B cell (primary cell): ENCODE data around the gene CDKAL1. TPM values are rescaled to one million over a fixed set of nuclear protein-coding genes. Genes with fewer than 3 reads are reported as not detected.

Source experiments
- ATAC-seq: fragments of 200-7000 bp; cut with Tn5 transposase; one replicate; pipeline ENCODE4 v1.10.0; 2021; ENCODE audit warnings: low read depth, mild to moderate bottlenecking, moderate number of reproducible peaks, moderate library complexity
- CTCF ChIA-PET: fragments of 350-600 bp; sonication (Branson Sonifier 250); formaldehyde crosslinking; loops from one replicate; lab custom pipeline; 2021; ENCODE audit warnings: antibody characterized with exemption, inconsistent platforms; lab: Charles Lee
- POLR2A ChIA-PET: fragments of 350-600 bp; sonication (Branson Sonifier 250); formaldehyde crosslinking; loops from one replicate; lab custom pipeline; 2021; ENCODE audit warnings: antibody characterized with exemption; lab: Charles Lee
- DNase-seq: peaks from one replicate; pipeline ENCODE4 v3.0.0; 2013
- H2AFZ ChIP-seq: 2 replicates; pipeline ENCODE4 v1.6.1; 2012; ENCODE audit warnings: mild to moderate bottlenecking, low read depth, low read length; ENCODE audit not compliant: insufficient read depth, poor library complexity, severe bottlenecking
- H3K27ac ChIP-seq, 2 donors: 1 replicate in 1 of 2; 2 replicates in 1 of 2; pipeline ENCODE4 v1.5.1; 2012 to 2013; ENCODE audit warnings: low read length in 2 of 2, mild to moderate bottlenecking in 2 of 2, moderate library complexity in 1 of 2
- H3K27me3 ChIP-seq, 4 experiments: fragments of 200-600 bp in 1 of 4; sonication (generic) in 1 of 4; replicated peaks in 1 of 4; 1 replicate in 2 of 4; 2 replicates in 2 of 4; pipeline versions ENCODE4 v1.6.1 to v1.7.0; 2013 to 2016; ENCODE audit warnings: low read length in 3 of 4, mild to moderate bottlenecking in 2 of 4, mixed read lengths in 1 of 4, moderate library complexity in 1 of 4; ENCODE audit not compliant: insufficient read depth in 4 of 4, control insufficient read depth in 3 of 4; ENCODE audit errors: control extremely low read depth in 1 of 4
- H3K36me3 ChIP-seq, 2 experiments: replicated peaks in 1 of 2; 1 replicate in 1 of 2; 2 replicates in 1 of 2; pipeline versions ENCODE4 v1.6.1 to v1.7.1; 2013; ENCODE audit warnings: low read length in 1 of 2; ENCODE audit not compliant: insufficient read depth in 2 of 2, control insufficient read depth in 1 of 2; ENCODE audit errors: control extremely low read depth in 1 of 2, extremely low read depth in 1 of 2
- H3K4me1 ChIP-seq, 2 donors: fragments of 200-600 bp in 1 of 2; sonication (generic) in 1 of 2; 1 replicate in 1 of 2; 2 replicates in 1 of 2; pipeline versions ENCODE4 v1.5.1 to v1.6.1; 2013 to 2017; ENCODE audit warnings: low read length in 2 of 2; ENCODE audit not compliant: control insufficient read depth in 2 of 2, insufficient read depth in 2 of 2
- H3K4me2 ChIP-seq: replicated peaks from 2 replicates; pipeline ENCODE3; 2012; ENCODE audit warnings: mild to moderate bottlenecking, low read depth, low read length; ENCODE audit not compliant: poor library complexity, severe bottlenecking
- H3K4me3 ChIP-seq, 5 experiments: fragments of 200-600 bp in 1 of 5; sonication (generic) in 1 of 5; 1 replicate in 3 of 5; 2 replicates in 2 of 5; pipeline versions ENCODE4 v1.5.1 to v1.7.0; 2011 to 2016; ENCODE audit warnings: low read length in 4 of 5, mild to moderate bottlenecking in 4 of 5, low read depth in 2 of 5, control low read depth in 1 of 5, moderate library complexity in 1 of 5; ENCODE audit not compliant: insufficient read depth in 1 of 5; ENCODE audit errors: control extremely low read depth in 1 of 5, extremely low read depth in 1 of 5
- H3K79me2 ChIP-seq: fragments of 200-600 bp; sonication (generic); one replicate; pipeline ENCODE4 v1.6.0; 2016; ENCODE audit warnings: low read length; ENCODE audit not compliant: control insufficient read depth, insufficient read depth
- H3K9ac ChIP-seq: fragments of 200-600 bp; sonication (generic); 2 replicates; pipeline ENCODE4 v1.6.1; 2017; ENCODE audit warnings: mild to moderate bottlenecking, low read length, moderate library complexity
- H3K9me3 ChIP-seq, 3 donors: one replicate each; pipeline versions ENCODE4 v1.6.1 to v1.7.1; 2013; ENCODE audit warnings: low read length in 2 of 3; ENCODE audit not compliant: control insufficient read depth in 2 of 3, insufficient read depth in 1 of 3; ENCODE audit errors: control extremely low read depth in 1 of 3
- H4K20me1 ChIP-seq: 2 replicates; pipeline ENCODE4 v1.6.0; 2012; ENCODE audit warnings: mild to moderate bottlenecking, low read length; ENCODE audit not compliant: insufficient read depth, control insufficient read depth, poor library complexity, severe bottlenecking
- H3K27ac Mint-ChIP-seq: one replicate; pipeline ENCODE4 v1.8.0; 2021; ENCODE audit warnings: mixed read lengths
- H3K27me3 Mint-ChIP-seq: one replicate; pipeline ENCODE4 v1.8.0; 2021; ENCODE audit warnings: mixed read lengths
- H3K4me1 Mint-ChIP-seq: one replicate; pipeline ENCODE4 v1.8.0; 2021; ENCODE audit warnings: mixed read lengths
- H3K4me3 Mint-ChIP-seq: one replicate; pipeline ENCODE4 v1.8.0; 2021; ENCODE audit warnings: mixed read lengths
- H3K9me3 Mint-ChIP-seq: one replicate; pipeline ENCODE4 v1.8.0; 2022; ENCODE audit warnings: mixed read lengths; ENCODE audit not compliant: insufficient read depth
- EZH2 ChIP-seq: IDR thresholded peaks from 2 replicates; pipeline ENCODE4 v1.6.1; 2012; ENCODE audit warnings: borderline replicate concordance, low read depth, mild to moderate bottlenecking, moderate library complexity, low read length; ENCODE audit not compliant: insufficient read depth, poor library complexity, severe bottlenecking
- WGBS: methylation state at CpG from one replicate; pipeline ENCODE4 v1.1.5; 2013; ENCODE audit warnings: missing lambda C conversion rate; ENCODE audit not compliant: insufficient coverage; 5-methylcytosine and 5-hydroxymethylcytosine counted together
- intact Hi-C: fragments of 100-400 bp; cut with micrococcal nuclease; formaldehyde crosslinking; loops from one replicate; pipeline ENCODE4 v1.10.0; 2022
- polyA plus RNA-seq: library from polyadenylated mRNA; depleted of rRNA; stranded (reverse); fragments of >200 nt; gene quantifications from 2 replicates; pipeline ENCODE4 v1.2.3, GENCODE V29; 2012
- total RNA-seq, 2 donors: library from RNA; stranded (reverse); fragments of 120-200 nt in 1 of 2; gene quantifications; 1 replicate in 1 of 2; 2 replicates in 1 of 2; pipeline versions ENCODE4 v1.2.3 to v1.2.4, GENCODE V29; 2013 to 2022
- TF ChIP-seq, protein P1 (sequence below): fragments of 200-600 bp; IDR thresholded peaks from one replicate; pipeline ENCODE4 v1.8.0; 2022; ENCODE audit warnings: antibody characterized with exemption, mild to moderate bottlenecking

Gene CDKAL1
- total and polyA plus RNA-seq, 2 donors (not counting 1 experiment from before 2014, with no cell fraction given), result 6.1 to 33.3 TPM

- Histone ChIP-seq H3K4me3 (no peak overlapping the region), H3K4me2 (no peak overlapping the region), H3K9me3 (no peaks in the 10 kb centered on the region), H3K9ac (no peak overlapping the region), H3K27ac (no peak overlapping the region), H3K27me3 (no peaks in the 10 kb centered on the region), H3K79me2 (no peaks in the 10 kb centered on the region), H4K20me1 (no peaks in the 10 kb centered on the region), H2AFZ (no peak overlapping the region), H3K4me1 (no peaks in the 10 kb centered on the region), H3K36me3 (peaks cover 5 to 13% of the 10 kb centered on the region in 2 experiments)
- no peak overlapping the region for H3K27ac Mint-ChIP-seq
- no peaks in the 10 kb centered on the region for H3K4me1 Mint-ChIP-seq
- no peak for ATAC-seq
- TF ChIP-seq, protein P1, sequence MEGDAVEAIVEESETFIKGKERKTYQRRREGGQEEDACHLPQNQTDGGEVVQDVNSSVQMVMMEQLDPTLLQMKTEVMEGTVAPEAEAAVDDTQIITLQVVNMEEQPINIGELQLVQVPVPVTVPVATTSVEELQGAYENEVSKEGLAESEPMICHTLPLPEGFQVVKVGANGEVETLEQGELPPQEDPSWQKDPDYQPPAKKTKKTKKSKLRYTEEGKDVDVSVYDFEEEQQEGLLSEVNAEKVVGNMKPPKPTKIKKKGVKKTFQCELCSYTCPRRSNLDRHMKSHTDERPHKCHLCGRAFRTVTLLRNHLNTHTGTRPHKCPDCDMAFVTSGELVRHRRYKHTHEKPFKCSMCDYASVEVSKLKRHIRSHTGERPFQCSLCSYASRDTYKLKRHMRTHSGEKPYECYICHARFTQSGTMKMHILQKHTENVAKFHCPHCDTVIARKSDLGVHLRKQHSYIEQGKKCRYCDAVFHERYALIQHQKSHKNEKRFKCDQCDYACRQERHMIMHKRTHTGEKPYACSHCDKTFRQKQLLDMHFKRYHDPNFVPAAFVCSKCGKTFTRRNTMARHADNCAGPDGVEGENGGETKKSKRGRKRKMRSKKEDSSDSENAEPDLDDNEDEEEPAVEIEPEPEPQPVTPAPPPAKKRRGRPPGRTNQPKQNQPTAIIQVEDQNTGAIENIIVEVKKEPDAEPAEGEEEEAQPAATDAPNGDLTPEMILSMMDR, result no peak
- TF ChIP-seq EZH2, result no peak
- ChIA-PET CTCF (no interaction called here), POLR2A (no interaction called here)
- H3K9me3 Mint-ChIP-seq, result no peaks in the 10 kb centered on the region
- WGBS, result 100% methylated on average over 4 of the region's 5 CpGs
- H3K27me3 Mint-ChIP-seq, result no peaks in the 10 kb centered on the region
- no peak for DNase-seq
- no peak overlapping the region for H3K4me3 Mint-ChIP-seq
- intact Hi-C loops, result no loop called here
Observed at GRCh38 chr6:20960067-20960466, 425.8 kb downstream of the CDKAL1 start.

DNA sequence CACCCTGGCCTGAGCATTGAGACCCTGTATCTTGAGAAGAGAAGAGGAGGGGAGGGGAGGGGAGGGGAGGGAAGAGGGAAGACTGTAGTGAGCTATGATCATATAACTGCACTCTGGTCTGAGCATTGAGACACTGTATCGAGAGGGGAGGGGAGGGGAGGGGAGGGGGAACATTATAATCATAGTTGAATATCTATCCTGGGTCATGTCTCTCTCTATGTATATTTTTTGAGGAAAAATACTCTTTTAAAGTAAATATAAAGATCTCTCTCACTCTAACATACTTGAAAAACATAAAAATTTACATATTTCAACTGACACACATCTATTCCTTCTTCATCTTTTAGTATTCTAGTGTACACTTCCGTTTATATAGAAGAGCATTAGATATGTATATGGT, 431.0 kb downstream of the CDKAL1 start:
- CTCF ChIA-PET, result no interaction called here
- no peak overlapping the region for H3K4me2 ChIP-seq
- H3K9me3 ChIP-seq, result peaks cover 6 to 16% (median 6%) of the 10 kb centered on the region in 3 donors
- Mint-ChIP-seq H3K27ac (no peak overlapping the region), H3K27me3 (no peaks in the 10 kb centered on the region), H3K9me3 (peaks cover 18% of the 10 kb centered on the region), H3K4me3 (no peak overlapping the region), H3K4me1 (no peaks in the 10 kb centered on the region)
- WGBS, result no CpG with 5 or more reads among the region's 2 CpGs
- no peak overlapping the region for H3K4me3 ChIP-seq
- no peak overlapping the region for H3K9ac ChIP-seq
- no peak overlapping the region for H3K27ac ChIP-seq
- H3K36me3 ChIP-seq, result peaks cover 2 to 4% of the 10 kb centered on the region in 2 experiments
- H4K20me1 ChIP-seq, result no peaks in the 10 kb centered on the region
- no peak for TF ChIP-seq EZH2
- TF ChIP-seq, protein P1, result no peak
- intact Hi-C loops, result no loop called here
- no peaks in the 10 kb centered on the region for H3K27me3 ChIP-seq
- DNase-seq (no peak), ATAC-seq (no peak)
- H2AFZ ChIP-seq, result no peak overlapping the region
- H3K79me2 ChIP-seq, result no peaks in the 10 kb centered on the region
- POLR2A ChIA-PET, result no interaction called here
- no peaks in the 10 kb centered on the region for H3K4me1 ChIP-seq
